Glutamatergic neuron (in vitro differentiated cells): ENCODE data around the gene LCN6. TPM values are rescaled to one million over a fixed set of nuclear protein-coding genes. Genes with fewer than 3 reads are reported as not detected.
A peak's percentile ranks its signal among the peaks of the same experiment; 100 is the strongest.

Source experiments
- DNase-seq: peaks from one replicate; pipeline ENCODE4 v3.0.0; 2022
- H3K27ac Mint-ChIP-seq: one replicate; pipeline ENCODE4 v1.8.0; 2020; ENCODE audit warnings: mild to moderate bottlenecking, mixed read lengths, inconsistent platforms; ENCODE audit not compliant: unreplicated experiment
- H3K27me3 Mint-ChIP-seq: one replicate; pipeline ENCODE4 v1.8.0; 2020; ENCODE audit warnings: mild to moderate bottlenecking, moderate library complexity, mixed read lengths, inconsistent platforms; ENCODE audit not compliant: unreplicated experiment
- H3K36me3 Mint-ChIP-seq: one replicate; pipeline ENCODE4 v1.8.0; 2020; ENCODE audit warnings: mild to moderate bottlenecking, mixed read lengths, inconsistent platforms; ENCODE audit not compliant: unreplicated experiment
- H3K4me1 Mint-ChIP-seq: one replicate; pipeline ENCODE4 v1.8.0; 2020; ENCODE audit warnings: mild to moderate bottlenecking, low read depth, mixed read lengths, inconsistent platforms; ENCODE audit not compliant: unreplicated experiment
- H3K4me3 Mint-ChIP-seq: one replicate; pipeline ENCODE4 v1.8.0; 2020; ENCODE audit warnings: mild to moderate bottlenecking, mixed read lengths, inconsistent platforms; ENCODE audit not compliant: unreplicated experiment
- H3K9me3 Mint-ChIP-seq: one replicate; pipeline ENCODE4 v1.8.0; 2020; ENCODE audit warnings: mild to moderate bottlenecking, moderate library complexity, mixed read lengths, inconsistent platforms; ENCODE audit not compliant: unreplicated experiment
- CTCF ChIP-seq: fragments of 200-600 bp; sonication (generic); IDR thresholded peaks from one replicate; pipeline ENCODE4 v1.5.0; 2021; ENCODE audit not compliant: partially characterized antibody, unreplicated experiment
- total RNA-seq: library from RNA; stranded (reverse); fragmentation: NEBNext Ultra II Directional; extraction: Animal tissue kit (Norgen Biotek cat#: 25700); gene quantifications from one replicate; pipeline ENCODE4 v1.2.1, GENCODE V29; 2021; ENCODE audit not compliant: unreplicated experiment

LCN6 gene
- total RNA-seq, 1 donor from 2014 or later, result not detected

GRCh38 chr9:136793086-136793946, 45.0 kb upstream of the LCN6 start:
- Mint-ChIP-seq H3K4me3 (no peak overlapping the region), H3K36me3 (no peaks in the 10 kb centered on the region), H3K4me1 (peaks cover 37% of the 10 kb centered on the region), H3K27me3 (peaks cover 9% of the 10 kb centered on the region), H3K27ac (peak overlapping the region; percentile 17), H3K9me3 (no peaks in the 10 kb centered on the region)
- TF ChIP-seq CTCF, result no peak
- DNase-seq, result no peak

GRCh38 chr9:136792321-136793085, 44.2 kb upstream of the LCN6 start:
- H3K9me3 Mint-ChIP-seq, result no peaks in the 10 kb centered on the region
- H3K27ac Mint-ChIP-seq, result no peak overlapping the region
- H3K36me3 Mint-ChIP-seq, result no peaks in the 10 kb centered on the region
- TF ChIP-seq CTCF, result no peak
- H3K27me3 Mint-ChIP-seq, result peaks cover 9% of the 10 kb centered on the region
- peak overlapping the region; percentile 49 for H3K4me3 Mint-ChIP-seq
- peaks cover 44% of the 10 kb centered on the region for H3K4me1 Mint-ChIP-seq
- no peak for DNase-seq

GRCh38 chr9:136791516-136792276, 43.4 kb upstream of the LCN6 start:
- Mint-ChIP-seq H3K36me3 (no peaks in the 10 kb centered on the region), H3K4me1 (peaks cover 46% of the 10 kb centered on the region), H3K9me3 (no peaks in the 10 kb centered on the region), H3K27ac (no peak overlapping the region), H3K27me3 (peaks cover 4% of the 10 kb centered on the region), H3K4me3 (peak overlapping the region; percentile 79)
- DNase-seq, result peak; percentile 67
- TF ChIP-seq CTCF, result peak; percentile 98

GRCh38 chr9:136790640-136791515, 42.6 kb upstream of the LCN6 start, which contains the start of gene TMEM141:
TMEM141 (plus strand) TSS chr9:136791344; CDS start chr9:136791371, 27 bp downstream.
- H3K36me3 Mint-ChIP-seq, result no peaks in the 10 kb centered on the region
- H3K27me3 Mint-ChIP-seq, result peaks cover 2% of the 10 kb centered on the region
- DNase-seq, result peak; percentile 100
- H3K27ac Mint-ChIP-seq, result peak within 1 kb of the TSS; percentile 31
- H3K4me1 Mint-ChIP-seq, result peaks cover 42% of the 10 kb centered on the region
- H3K9me3 Mint-ChIP-seq, result no peaks in the 10 kb centered on the region
- H3K4me3 Mint-ChIP-seq, result peak within 1 kb of the TSS; percentile 79
- TF ChIP-seq CTCF, result no peak
